ENCODE measurements around the gene MRTFA. TPM values are rescaled to one million over a fixed set of nuclear protein-coding genes. Genes with fewer than 3 reads are reported as not detected.

MRTFA gene
- total and polyA plus RNA-seq, 4 donors = 7.5 to 22.0 (median 9.6) TPM

GRCh38 chr22:40485813-40486667 is 150.5 kb downstream of the MRTFA start:
- H3K27me3 ChIP-seq (ENCODE audit: control insufficient read depth in 4 of 4, insufficient read depth in 4 of 4, low read length in 3 of 4) = no peaks in the 10 kb centered on the region
- peaks cover 0 to 2% (median 0%) of the 10 kb centered on the region in 4 donors for H3K4me1 ChIP-seq (ENCODE audit: control insufficient read depth in 4 of 4, insufficient read depth in 4 of 4, low read length in 3 of 4)
- WGBS = 85% methylated on average over 12 of the region's 12 CpGs

More at GRCh38 chr22:40485813-40486667, 150.5 kb downstream of the MRTFA start:
- Histone ChIP-seq H3K27ac (ENCODE audit: low read depth in 1 of 2, low read length in 2 of 2) (no peak overlapping the region), H3K36me3 (ENCODE audit: control insufficient read depth in 4 of 4, insufficient read depth in 3 of 4, low read depth in 1 of 4, low read length in 3 of 4) (no peaks in the 10 kb centered on the region), H3K9me3 (ENCODE audit: control insufficient read depth in 4 of 4, low read length in 3 of 4) (no peaks in the 10 kb centered on the region), H3K4me3 (ENCODE audit: low read depth in 1 of 3, low read length in 3 of 3) (no peak overlapping the region), H3K9ac (ENCODE audit: low read depth in 1 of 2, low read length in 2 of 2) (no peak overlapping the region)
- TF ChIP-seq FOXA1 (IDR thresholded peaks at IDR 0.05) = no peak
- no peak for TF ChIP-seq HNF4G (IDR thresholded peaks at IDR 0.05)
- TF ChIP-seq, protein P1, sequence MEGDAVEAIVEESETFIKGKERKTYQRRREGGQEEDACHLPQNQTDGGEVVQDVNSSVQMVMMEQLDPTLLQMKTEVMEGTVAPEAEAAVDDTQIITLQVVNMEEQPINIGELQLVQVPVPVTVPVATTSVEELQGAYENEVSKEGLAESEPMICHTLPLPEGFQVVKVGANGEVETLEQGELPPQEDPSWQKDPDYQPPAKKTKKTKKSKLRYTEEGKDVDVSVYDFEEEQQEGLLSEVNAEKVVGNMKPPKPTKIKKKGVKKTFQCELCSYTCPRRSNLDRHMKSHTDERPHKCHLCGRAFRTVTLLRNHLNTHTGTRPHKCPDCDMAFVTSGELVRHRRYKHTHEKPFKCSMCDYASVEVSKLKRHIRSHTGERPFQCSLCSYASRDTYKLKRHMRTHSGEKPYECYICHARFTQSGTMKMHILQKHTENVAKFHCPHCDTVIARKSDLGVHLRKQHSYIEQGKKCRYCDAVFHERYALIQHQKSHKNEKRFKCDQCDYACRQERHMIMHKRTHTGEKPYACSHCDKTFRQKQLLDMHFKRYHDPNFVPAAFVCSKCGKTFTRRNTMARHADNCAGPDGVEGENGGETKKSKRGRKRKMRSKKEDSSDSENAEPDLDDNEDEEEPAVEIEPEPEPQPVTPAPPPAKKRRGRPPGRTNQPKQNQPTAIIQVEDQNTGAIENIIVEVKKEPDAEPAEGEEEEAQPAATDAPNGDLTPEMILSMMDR (IDR thresholded peaks at IDR 0.05; ENCODE audit: low read depth, low read length, missing input control) = no peak
- no peak for TF ChIP-seq JUND (IDR thresholded peaks at IDR 0.05)
- no peak for TF ChIP-seq SP1 (IDR thresholded peaks at IDR 0.05)
- no peak for TF ChIP-seq ATF3 (IDR thresholded peaks at IDR 0.05)
- no peak for TF ChIP-seq GABPA (IDR thresholded peaks at IDR 0.05 in 1 of 2, conservative IDR thresholded peaks at IDR 0.05 in 1 of 2)
- TF ChIP-seq YY1 (IDR thresholded peaks at IDR 0.05) = no peak
- TF ChIP-seq RAD21 (IDR thresholded peaks at IDR 0.05) = no peak
- TF ChIP-seq TAF1 (conservative IDR thresholded peaks at IDR 0.05) = no peak
- no peak for TF ChIP-seq EGR1 (IDR thresholded peaks at IDR 0.05; ENCODE audit: low read depth in 2 of 2)
- TF ChIP-seq, protein P2, sequence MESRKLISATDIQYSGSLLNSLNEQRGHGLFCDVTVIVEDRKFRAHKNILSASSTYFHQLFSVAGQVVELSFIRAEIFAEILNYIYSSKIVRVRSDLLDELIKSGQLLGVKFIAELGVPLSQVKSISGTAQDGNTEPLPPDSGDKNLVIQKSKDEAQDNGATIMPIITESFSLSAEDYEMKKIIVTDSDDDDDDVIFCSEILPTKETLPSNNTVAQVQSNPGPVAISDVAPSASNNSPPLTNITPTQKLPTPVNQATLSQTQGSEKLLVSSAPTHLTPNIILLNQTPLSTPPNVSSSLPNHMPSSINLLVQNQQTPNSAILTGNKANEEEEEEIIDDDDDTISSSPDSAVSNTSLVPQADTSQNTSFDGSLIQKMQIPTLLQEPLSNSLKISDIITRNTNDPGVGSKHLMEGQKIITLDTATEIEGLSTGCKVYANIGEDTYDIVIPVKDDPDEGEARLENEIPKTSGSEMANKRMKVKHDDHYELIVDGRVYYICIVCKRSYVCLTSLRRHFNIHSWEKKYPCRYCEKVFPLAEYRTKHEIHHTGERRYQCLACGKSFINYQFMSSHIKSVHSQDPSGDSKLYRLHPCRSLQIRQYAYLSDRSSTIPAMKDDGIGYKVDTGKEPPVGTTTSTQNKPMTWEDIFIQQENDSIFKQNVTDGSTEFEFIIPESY (IDR thresholded peaks at IDR 0.05) = no peak
- no peak for TF ChIP-seq RXRA (IDR thresholded peaks at IDR 0.05)
- no peak for TF ChIP-seq NR2F2 (IDR thresholded peaks at IDR 0.05)
- TF ChIP-seq FOXA2 (IDR thresholded peaks at IDR 0.05) = no peak
- TF ChIP-seq REST (IDR thresholded peaks at IDR 0.05) = no peak
- no peak for DNase-seq (ENCODE audit: low spot score)
